Osteocyte (in vitro differentiated cells): ENCODE measurements around the gene EXOC4. TPM values are rescaled to one million over a fixed set of nuclear protein-coding genes. Genes with fewer than 3 reads are reported as not detected.
A peak's percentile ranks its signal among the peaks of the same experiment; 100 is the strongest.

ENCODE experiments used
- DNase-seq: peaks from one replicate; pipeline ENCODE4 v3.0.0; 2021; ENCODE audit warnings: mixed read lengths; ENCODE audit not compliant: unreplicated experiment; ENCODE audit errors: extremely low spot score
- H3K27ac Mint-ChIP-seq: one replicate; pipeline ENCODE4 v1.8.0; 2021; ENCODE audit warnings: mild to moderate bottlenecking, mixed read lengths; ENCODE audit not compliant: unreplicated experiment
- H3K27me3 Mint-ChIP-seq: one replicate; pipeline ENCODE4 v1.8.0; 2021; ENCODE audit warnings: mixed read lengths; ENCODE audit not compliant: unreplicated experiment
- H3K36me3 Mint-ChIP-seq: one replicate; pipeline ENCODE4 v1.8.0; 2021; ENCODE audit warnings: mixed read lengths; ENCODE audit not compliant: unreplicated experiment
- H3K4me1 Mint-ChIP-seq: one replicate; pipeline ENCODE4 v1.8.0; 2021; ENCODE audit warnings: mixed read lengths; ENCODE audit not compliant: unreplicated experiment
- H3K4me3 Mint-ChIP-seq: one replicate; pipeline ENCODE4 v1.8.0; 2021; ENCODE audit warnings: mild to moderate bottlenecking, moderate library complexity, mixed read lengths; ENCODE audit not compliant: unreplicated experiment
- H3K9me3 Mint-ChIP-seq: one replicate; pipeline ENCODE4 v1.8.0; 2021; ENCODE audit warnings: mixed read lengths; ENCODE audit not compliant: unreplicated experiment
- total RNA-seq: library from RNA; stranded (reverse); gene quantifications from 2 replicates; pipeline ENCODE4 v1.2.1, GENCODE V29; 2021
- TF ChIP-seq, protein P1 (sequence below): fragments of 200-600 bp; sonication (generic); IDR thresholded peaks from 2 replicates; pipeline ENCODE4 v1.5.0; 2021; ENCODE audit warnings: antibody characterized with exemption, mild to moderate bottlenecking, moderate library complexity

The EXOC4 gene
- total RNA-seq, 1 donor from 2014 or later = 99.9 TPM

DNA sequence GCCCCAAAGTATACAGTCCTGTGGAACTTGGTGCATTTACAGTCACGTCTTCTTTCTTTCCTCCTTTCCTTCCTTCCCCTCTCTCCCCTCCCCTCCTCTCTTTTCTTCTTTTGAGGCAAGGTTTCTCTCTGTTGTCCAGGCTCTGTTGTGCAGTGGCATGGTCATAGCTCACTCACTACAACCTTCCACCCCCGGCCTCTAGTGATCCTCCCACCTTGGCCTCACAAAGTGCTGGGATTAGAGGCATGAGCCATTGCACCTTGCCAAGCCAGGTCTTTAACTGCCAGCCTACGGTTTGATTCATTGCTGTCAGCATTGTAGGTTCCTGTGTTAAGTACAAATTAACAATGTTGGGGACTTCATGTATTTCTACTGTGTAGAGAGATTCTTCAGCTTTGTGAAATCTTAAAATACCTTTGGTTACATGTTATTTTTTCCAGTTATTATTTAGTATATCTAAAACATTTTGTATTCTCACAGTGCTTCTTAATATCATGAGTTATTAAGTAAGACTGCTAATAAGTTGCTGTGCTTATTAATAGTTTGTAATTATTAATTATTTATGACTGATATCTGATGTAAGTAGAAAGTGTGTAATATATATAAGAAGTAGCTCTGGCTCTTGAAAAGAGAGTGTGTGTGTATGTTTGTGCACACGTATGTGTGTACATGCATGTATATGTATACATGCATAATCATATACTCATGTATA, 320.8 kb downstream of the EXOC4 start:
- no peak for DNase-seq
- no peaks in the 10 kb centered on the region for H3K36me3 Mint-ChIP-seq
- H3K4me3 Mint-ChIP-seq = no peak overlapping the region
- no peak overlapping the region for H3K27ac Mint-ChIP-seq
- no peaks in the 10 kb centered on the region for H3K9me3 Mint-ChIP-seq
- TF ChIP-seq, protein P1, sequence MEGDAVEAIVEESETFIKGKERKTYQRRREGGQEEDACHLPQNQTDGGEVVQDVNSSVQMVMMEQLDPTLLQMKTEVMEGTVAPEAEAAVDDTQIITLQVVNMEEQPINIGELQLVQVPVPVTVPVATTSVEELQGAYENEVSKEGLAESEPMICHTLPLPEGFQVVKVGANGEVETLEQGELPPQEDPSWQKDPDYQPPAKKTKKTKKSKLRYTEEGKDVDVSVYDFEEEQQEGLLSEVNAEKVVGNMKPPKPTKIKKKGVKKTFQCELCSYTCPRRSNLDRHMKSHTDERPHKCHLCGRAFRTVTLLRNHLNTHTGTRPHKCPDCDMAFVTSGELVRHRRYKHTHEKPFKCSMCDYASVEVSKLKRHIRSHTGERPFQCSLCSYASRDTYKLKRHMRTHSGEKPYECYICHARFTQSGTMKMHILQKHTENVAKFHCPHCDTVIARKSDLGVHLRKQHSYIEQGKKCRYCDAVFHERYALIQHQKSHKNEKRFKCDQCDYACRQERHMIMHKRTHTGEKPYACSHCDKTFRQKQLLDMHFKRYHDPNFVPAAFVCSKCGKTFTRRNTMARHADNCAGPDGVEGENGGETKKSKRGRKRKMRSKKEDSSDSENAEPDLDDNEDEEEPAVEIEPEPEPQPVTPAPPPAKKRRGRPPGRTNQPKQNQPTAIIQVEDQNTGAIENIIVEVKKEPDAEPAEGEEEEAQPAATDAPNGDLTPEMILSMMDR = no peak
- H3K27me3 Mint-ChIP-seq = no peaks in the 10 kb centered on the region
- H3K4me1 Mint-ChIP-seq = peaks cover 42% of the 10 kb centered on the region

DNA sequence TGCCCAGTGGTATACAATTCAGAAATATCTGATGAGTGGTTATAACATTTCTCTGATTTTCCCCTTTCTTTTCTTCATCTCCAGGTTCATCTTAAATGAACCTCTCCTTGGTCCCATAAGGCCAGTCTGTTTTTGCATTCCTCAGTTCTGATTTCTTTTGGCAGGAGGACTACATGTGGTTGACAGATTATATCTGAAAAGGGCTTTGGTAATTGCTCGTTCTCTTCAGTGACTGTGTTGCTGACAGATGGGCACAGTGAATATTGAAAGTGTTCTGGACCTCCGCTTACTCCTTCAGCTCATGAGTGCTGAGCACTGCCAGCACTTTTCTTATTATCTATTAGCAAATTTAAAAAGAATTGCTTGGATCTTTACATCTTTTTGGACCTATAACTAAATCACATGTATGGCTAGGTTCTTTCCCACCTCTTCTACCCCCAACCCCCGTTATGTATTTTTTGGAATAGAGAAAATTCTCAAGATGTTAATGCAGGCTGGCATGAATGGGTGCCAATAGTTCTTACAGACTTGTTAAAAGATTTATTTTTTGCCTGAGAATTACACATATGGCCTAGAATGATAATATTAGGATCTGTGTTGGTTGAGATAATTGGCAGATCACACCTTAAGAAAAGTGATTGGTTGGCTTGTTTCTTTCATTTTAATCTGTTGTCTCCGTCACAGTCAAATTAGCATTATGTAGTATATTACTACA, 323.0 kb downstream of the EXOC4 start:
- no peak for DNase-seq
- H3K4me1 Mint-ChIP-seq = peaks cover 28% of the 10 kb centered on the region

DNA sequence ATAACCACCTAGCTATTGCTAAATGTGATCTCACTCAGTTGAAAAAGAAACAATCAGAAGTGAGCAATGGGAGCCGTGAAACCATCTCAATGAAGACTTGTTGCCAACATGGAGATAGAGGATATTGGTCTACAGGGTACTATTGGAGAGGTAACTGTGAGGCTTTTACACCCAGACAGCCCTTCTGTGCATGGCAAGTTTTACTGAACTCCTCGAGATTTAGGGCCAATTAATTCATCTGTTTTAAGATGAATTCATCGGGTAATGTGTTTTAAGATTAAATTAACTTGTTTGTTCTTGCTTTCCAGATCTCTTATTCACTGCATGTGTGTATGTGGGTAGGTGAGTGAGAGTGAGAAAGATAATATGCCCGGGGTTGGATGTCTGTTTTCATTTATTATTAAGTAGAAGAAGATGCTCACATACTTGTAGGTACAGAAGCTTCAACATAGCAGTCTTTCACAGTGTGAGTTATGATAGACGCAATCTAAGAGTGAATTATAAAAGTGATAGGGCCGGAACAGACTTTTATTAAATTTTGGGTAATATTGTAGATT, 323.8 kb downstream of the EXOC4 start:
- H3K9me3 Mint-ChIP-seq = no peaks in the 10 kb centered on the region
- H3K4me1 Mint-ChIP-seq = peaks cover 26% of the 10 kb centered on the region
- H3K27me3 Mint-ChIP-seq = no peaks in the 10 kb centered on the region
- H3K27ac Mint-ChIP-seq = no peak overlapping the region
- TF ChIP-seq, protein P1 = no peak
- H3K36me3 Mint-ChIP-seq = peaks cover 2% of the 10 kb centered on the region
- no peak overlapping the region for H3K4me3 Mint-ChIP-seq
- no peak for DNase-seq

More for the DNA sequence above, 323.0 kb downstream of the EXOC4 start:
- no peaks in the 10 kb centered on the region for H3K36me3 Mint-ChIP-seq
- H3K4me3 Mint-ChIP-seq = no peak overlapping the region
- no peak overlapping the region for H3K27ac Mint-ChIP-seq
- TF ChIP-seq, protein P1 = no peak
- H3K9me3 Mint-ChIP-seq = no peaks in the 10 kb centered on the region
- no peaks in the 10 kb centered on the region for H3K27me3 Mint-ChIP-seq

DNA sequence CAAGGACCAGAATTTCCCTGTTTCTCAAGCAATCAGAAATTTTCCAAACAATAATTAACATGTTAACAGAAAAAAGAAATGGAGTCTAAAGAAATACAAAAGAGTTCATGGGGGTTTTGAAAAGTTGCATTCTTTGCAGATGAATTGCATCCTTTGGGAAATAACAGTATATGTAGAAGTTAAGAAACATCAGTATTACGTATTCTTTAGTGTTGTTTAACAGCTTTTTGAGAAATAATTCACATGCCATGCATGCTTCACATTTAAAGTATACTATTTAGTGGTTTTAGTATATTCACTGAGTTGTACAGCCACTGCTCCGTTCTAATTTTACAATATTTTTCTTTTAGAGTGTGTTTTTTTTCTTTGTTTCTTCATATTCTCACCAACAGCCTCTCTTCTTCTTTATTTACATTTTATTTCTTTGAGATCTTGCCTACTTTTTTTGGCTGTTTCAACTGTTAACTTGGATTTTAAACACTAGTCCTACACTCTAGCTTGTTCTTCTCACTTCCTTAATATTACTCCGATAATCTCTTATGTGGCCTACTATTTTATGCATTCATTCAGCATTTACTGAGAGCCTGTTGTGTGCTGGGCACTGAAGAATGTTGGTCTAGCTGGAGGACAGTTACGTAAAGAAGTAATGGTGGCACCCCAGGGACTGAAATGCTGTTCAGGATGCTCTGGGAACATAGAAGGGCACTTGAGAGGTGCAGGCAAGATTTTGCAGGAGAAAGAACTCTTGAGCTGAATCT, 330.1 kb downstream of the EXOC4 start:
- peak overlapping the region; percentile 21 for H3K4me3 Mint-ChIP-seq
- no peaks in the 10 kb centered on the region for H3K9me3 Mint-ChIP-seq
- peaks cover 48% of the 10 kb centered on the region for H3K4me1 Mint-ChIP-seq
- DNase-seq = no peak
- H3K36me3 Mint-ChIP-seq = peaks cover 6% of the 10 kb centered on the region
- H3K27me3 Mint-ChIP-seq = no peaks in the 10 kb centered on the region
- H3K27ac Mint-ChIP-seq = peak overlapping the region; percentile 83
- TF ChIP-seq, protein P1 = no peak
